A673 (cell line): ENCODE measurements around the gene MT1F. TPM values are rescaled to one million over a fixed set of nuclear protein-coding genes. Genes with fewer than 3 reads are reported as not detected.

Experiments used
- BruUV-seq: library from RNA; stranded (reverse); fragments of 400-500 nt; replicated peaks from 2 replicates; lab custom pipeline; 2021; lab: Mats Ljungman, UMichigan
- CTCF ChIA-PET: fragments of 300-600 bp; sonication (Branson Sonifier 250); formaldehyde crosslinking; loops from one replicate; lab custom pipeline; 2022; ENCODE audit warnings: antibody characterized with exemption; lab: Charles Lee
- POLR2A ChIA-PET: fragments of 300-600 bp; sonication (Branson Sonifier 250); formaldehyde crosslinking; loops from one replicate; lab custom pipeline; 2022; ENCODE audit warnings: antibody characterized with exemption; ENCODE audit not compliant: low non-redundant PET; lab: Charles Lee
- DNase-seq: peaks from one replicate; pipeline ENCODE4 v3.0.0-alpha.2; 2015; ENCODE audit warnings: low spot score
- H3K27ac ChIP-seq: fragments of 200-600 bp; sonication (generic); 2 replicates; pipeline ENCODE4 v1.5.1; 2016; ENCODE audit warnings: mixed run types, low read depth, mild to moderate bottlenecking, mixed read lengths, antibody characterized with exemption, low read length; ENCODE audit not compliant: poor library complexity, severe bottlenecking
- H3K27me3 ChIP-seq: fragments of 200-600 bp; sonication (generic); replicated peaks from 2 replicates; pipeline ENCODE4 v1.6.1; 2017; ENCODE audit warnings: mixed run types, low read depth, mild to moderate bottlenecking, mixed read lengths, antibody characterized with exemption, low read length; ENCODE audit not compliant: insufficient read depth, poor library complexity
- H3K36me3 ChIP-seq: fragments of 200-600 bp; sonication (generic); 2 replicates; pipeline ENCODE4 v1.6.1; 2016; ENCODE audit warnings: mixed run types, mild to moderate bottlenecking, mixed read lengths, antibody characterized with exemption, low read length; ENCODE audit not compliant: insufficient read depth, poor library complexity, severe bottlenecking
- H3K4me1 ChIP-seq: fragments of 200-600 bp; sonication (generic); 2 replicates; pipeline ENCODE4 v1.6.1; 2017; ENCODE audit warnings: mixed run types, mild to moderate bottlenecking, mixed read lengths, antibody characterized with exemption, low read length; ENCODE audit not compliant: insufficient read depth, poor library complexity, severe bottlenecking
- H3K4me3 ChIP-seq: fragments of 200-600 bp; sonication (generic); 2 replicates; pipeline ENCODE4 v1.5.1; 2016; ENCODE audit warnings: low read depth, mixed run types, mild to moderate bottlenecking, mixed read lengths, low read length; ENCODE audit not compliant: poor library complexity, severe bottlenecking
- H3K9me3 ChIP-seq: fragments of 200-600 bp; sonication (generic); 2 replicates; pipeline ENCODE4 v1.6.1; 2016; ENCODE audit warnings: mixed run types, low read depth, mild to moderate bottlenecking, mixed read lengths, antibody characterized with exemption, low read length; ENCODE audit not compliant: poor library complexity, severe bottlenecking
- EZH2 ChIP-seq: fragments of 200-600 bp; sonication (generic); IDR thresholded peaks from 2 replicates; pipeline ENCODE4 v1.6.1; 2017; ENCODE audit warnings: borderline replicate concordance, low read depth, mild to moderate bottlenecking, mixed read lengths, antibody characterized with exemption, low read length; ENCODE audit not compliant: poor library complexity, severe bottlenecking
- intact Hi-C: fragments of 100-400 bp; cut with micrococcal nuclease; formaldehyde crosslinking; loops from one replicate; pipeline ENCODE4 v1.10.0; 2022; ENCODE audit not compliant: unreplicated experiment
- total RNA-seq: library from RNA; stranded (reverse); gene quantifications from 2 replicates; pipeline ENCODE4 v1.2.3, GENCODE V29; 2021
- TF ChIP-seq, protein P1 (sequence below): fragments of 300-800, 200-600 bp; sonication (generic); conservative IDR thresholded peaks from 2 replicates; pipeline ENCODE4 v1.5.1; 2017; ENCODE audit warnings: low read depth, mild to moderate bottlenecking, antibody characterized with exemption, low read length, moderate library complexity, mixed read lengths

MT1F gene
- total RNA-seq, 1 experiment from 2014 or later: 26.9 TPM

DNA sequence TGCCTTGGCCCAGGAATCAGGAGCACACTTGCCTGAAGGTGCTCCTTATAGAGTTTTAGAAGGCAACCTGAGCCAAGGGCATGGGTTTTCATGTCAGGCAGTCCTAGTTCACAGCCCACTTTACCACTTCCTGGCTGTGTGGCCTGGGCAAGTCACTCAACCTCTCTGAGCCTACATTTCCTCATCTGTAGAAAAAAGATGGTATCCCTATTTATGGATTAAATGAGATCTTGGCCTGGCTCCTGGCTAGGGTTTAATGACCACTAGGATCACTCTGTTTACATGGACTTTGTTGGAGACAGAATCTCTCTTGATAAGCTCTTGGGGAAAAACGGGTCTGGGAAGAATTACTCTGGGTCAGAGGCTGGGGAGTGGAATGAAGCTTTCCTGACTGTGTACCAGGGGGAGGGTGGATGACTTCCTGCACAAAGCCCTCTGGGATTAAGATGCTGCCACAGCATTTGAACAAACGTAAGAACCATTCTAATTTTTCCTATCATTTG lies 47.1 kb upstream of the MT1F start:
- ChIA-PET POLR2A (no interaction called here), CTCF (interaction anchor here (0.7 kb wide), 1 partner anchor 91 kb away, joined by 3 read pairs; no protein-coding TSS in a partner anchor)
- TF ChIP-seq, protein P1, sequence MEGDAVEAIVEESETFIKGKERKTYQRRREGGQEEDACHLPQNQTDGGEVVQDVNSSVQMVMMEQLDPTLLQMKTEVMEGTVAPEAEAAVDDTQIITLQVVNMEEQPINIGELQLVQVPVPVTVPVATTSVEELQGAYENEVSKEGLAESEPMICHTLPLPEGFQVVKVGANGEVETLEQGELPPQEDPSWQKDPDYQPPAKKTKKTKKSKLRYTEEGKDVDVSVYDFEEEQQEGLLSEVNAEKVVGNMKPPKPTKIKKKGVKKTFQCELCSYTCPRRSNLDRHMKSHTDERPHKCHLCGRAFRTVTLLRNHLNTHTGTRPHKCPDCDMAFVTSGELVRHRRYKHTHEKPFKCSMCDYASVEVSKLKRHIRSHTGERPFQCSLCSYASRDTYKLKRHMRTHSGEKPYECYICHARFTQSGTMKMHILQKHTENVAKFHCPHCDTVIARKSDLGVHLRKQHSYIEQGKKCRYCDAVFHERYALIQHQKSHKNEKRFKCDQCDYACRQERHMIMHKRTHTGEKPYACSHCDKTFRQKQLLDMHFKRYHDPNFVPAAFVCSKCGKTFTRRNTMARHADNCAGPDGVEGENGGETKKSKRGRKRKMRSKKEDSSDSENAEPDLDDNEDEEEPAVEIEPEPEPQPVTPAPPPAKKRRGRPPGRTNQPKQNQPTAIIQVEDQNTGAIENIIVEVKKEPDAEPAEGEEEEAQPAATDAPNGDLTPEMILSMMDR: no peak
- no peak for TF ChIP-seq EZH2
- DNase-seq: no peak
- Histone ChIP-seq H3K27ac (peak overlapping the region; percentile 72), H3K4me1 (peaks cover 34% of the 10 kb centered on the region), H3K4me3 (no peak overlapping the region), H3K36me3 (no peaks in the 10 kb centered on the region), H3K9me3 (no peaks in the 10 kb centered on the region), H3K27me3 (no peaks in the 10 kb centered on the region)
- no TSS peak for BruUV-seq
- intact Hi-C loops: no loop called here

- no peak for DNase-seq
- intact Hi-C loops: no loop called here
- ChIA-PET POLR2A (no interaction called here), CTCF (no interaction called here)
- Histone ChIP-seq H3K36me3 (no peaks in the 10 kb centered on the region), H3K4me3 (no peak overlapping the region), H3K4me1 (peaks cover 34% of the 10 kb centered on the region), H3K27me3 (no peaks in the 10 kb centered on the region), H3K27ac (no peak overlapping the region), H3K9me3 (no peaks in the 10 kb centered on the region)
- BruUV-seq: no TSS peak
- TF ChIP-seq, protein P1: no peak
- TF ChIP-seq EZH2: no peak
Measured at GRCh38 chr16:56611281-56611833, 46.4 kb upstream of the MT1F start.

DNA sequence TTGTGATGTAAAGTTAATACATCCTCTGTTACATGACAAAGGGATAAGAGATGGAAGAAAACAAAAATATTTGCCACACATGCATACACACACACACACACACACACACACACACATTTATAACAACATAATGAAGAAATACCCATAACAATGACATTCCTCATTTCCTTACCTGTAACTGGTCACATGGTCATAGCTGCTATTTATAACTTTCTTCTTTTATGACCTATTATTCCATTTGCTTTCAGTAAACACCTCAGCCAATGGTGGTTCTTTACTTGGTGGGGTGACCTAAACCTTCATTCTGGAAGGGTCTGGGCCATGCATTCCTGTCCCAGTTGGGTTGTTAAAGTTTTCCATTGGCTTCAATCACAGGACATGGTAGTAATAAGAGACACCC lies 44.1 kb upstream of the MT1F start:
- no TSS peak for BruUV-seq
- intact Hi-C loops: no loop called here
- no peak overlapping the region for H3K4me3 ChIP-seq

More for the DNA sequence above, 44.1 kb upstream of the MT1F start:
- Histone ChIP-seq H3K27me3 (no peaks in the 10 kb centered on the region), H3K27ac (no peak overlapping the region), H3K9me3 (no peaks in the 10 kb centered on the region), H3K36me3 (no peaks in the 10 kb centered on the region), H3K4me1 (peaks cover 17% of the 10 kb centered on the region)
- TF ChIP-seq EZH2: no peak
- DNase-seq: no peak
- CTCF ChIA-PET: no interaction called here
- POLR2A ChIA-PET: no interaction called here
